ENCODE results near the gene PDZRN4. TPM values are rescaled to one million over a fixed set of nuclear protein-coding genes. Genes with fewer than 3 reads are reported as not detected.

PDZRN4 gene
- total and polyA plus RNA-seq, 2 experiments from 2014 or later, result 0.90 TPM; not detected in 1

DNA sequence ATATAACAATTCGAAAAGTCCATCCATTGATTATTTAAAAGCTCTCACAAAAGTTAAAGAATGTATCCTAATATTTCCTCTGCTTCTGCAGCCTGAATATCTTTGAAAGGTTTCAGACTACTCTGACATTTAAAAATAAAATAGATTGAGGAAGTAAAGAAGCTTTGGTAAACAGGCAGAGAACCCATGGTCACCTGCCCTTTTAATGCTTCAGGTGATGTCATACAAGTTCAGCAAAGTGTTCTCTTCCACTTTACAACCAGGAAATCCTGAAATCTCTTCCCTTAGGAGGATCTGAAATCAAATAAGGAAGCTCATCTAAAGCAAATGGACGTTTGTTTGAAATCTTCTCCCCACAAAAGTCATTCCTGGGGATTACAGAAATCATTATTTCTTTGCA, 322.4 kb downstream of the PDZRN4 start:
- Histone ChIP-seq H3F3A (replicated peaks; ENCODE audit: low read depth) (no peaks in the 10 kb centered on the region), H3K79me2 (replicated peaks; ENCODE audit: insufficient read depth) (no peaks in the 10 kb centered on the region), H3K4me1 (ENCODE audit: insufficient read depth) (peaks cover 11% of the 10 kb centered on the region; the same call in 1 of the 2 replicates), H3K4me3 (no peak overlapping the region), H2AFZ (no peak overlapping the region), H4K20me1 (replicated peaks; ENCODE audit: insufficient read depth) (no peaks in the 10 kb centered on the region), H3K4me2 (no peak overlapping the region), H3K36me3 (ENCODE audit: insufficient read depth) (no peaks in the 10 kb centered on the region), H3K27me3 (ENCODE audit: insufficient read depth) (no peaks in the 10 kb centered on the region), H3K9me2 (ENCODE audit: insufficient read depth) (no peaks in the 10 kb centered on the region), H3K27ac (ENCODE audit: low read depth) (no peak overlapping the region)
- Mint-ChIP-seq H3K9me3 (no peaks in the 10 kb centered on the region), H3K36me3 (ENCODE audit: low read depth) (no peaks in the 10 kb centered on the region), H3K4me1 (peaks cover 24% of the 10 kb centered on the region), H3K27ac (no peak overlapping the region), H3K27me3 (ENCODE audit: insufficient read depth, low read depth, poor library complexity) (peaks cover 3% of the 10 kb centered on the region), H3K4me3 (no peak overlapping the region)
- ATAC-seq, result no peak
- TF ChIP-seq, protein P1, sequence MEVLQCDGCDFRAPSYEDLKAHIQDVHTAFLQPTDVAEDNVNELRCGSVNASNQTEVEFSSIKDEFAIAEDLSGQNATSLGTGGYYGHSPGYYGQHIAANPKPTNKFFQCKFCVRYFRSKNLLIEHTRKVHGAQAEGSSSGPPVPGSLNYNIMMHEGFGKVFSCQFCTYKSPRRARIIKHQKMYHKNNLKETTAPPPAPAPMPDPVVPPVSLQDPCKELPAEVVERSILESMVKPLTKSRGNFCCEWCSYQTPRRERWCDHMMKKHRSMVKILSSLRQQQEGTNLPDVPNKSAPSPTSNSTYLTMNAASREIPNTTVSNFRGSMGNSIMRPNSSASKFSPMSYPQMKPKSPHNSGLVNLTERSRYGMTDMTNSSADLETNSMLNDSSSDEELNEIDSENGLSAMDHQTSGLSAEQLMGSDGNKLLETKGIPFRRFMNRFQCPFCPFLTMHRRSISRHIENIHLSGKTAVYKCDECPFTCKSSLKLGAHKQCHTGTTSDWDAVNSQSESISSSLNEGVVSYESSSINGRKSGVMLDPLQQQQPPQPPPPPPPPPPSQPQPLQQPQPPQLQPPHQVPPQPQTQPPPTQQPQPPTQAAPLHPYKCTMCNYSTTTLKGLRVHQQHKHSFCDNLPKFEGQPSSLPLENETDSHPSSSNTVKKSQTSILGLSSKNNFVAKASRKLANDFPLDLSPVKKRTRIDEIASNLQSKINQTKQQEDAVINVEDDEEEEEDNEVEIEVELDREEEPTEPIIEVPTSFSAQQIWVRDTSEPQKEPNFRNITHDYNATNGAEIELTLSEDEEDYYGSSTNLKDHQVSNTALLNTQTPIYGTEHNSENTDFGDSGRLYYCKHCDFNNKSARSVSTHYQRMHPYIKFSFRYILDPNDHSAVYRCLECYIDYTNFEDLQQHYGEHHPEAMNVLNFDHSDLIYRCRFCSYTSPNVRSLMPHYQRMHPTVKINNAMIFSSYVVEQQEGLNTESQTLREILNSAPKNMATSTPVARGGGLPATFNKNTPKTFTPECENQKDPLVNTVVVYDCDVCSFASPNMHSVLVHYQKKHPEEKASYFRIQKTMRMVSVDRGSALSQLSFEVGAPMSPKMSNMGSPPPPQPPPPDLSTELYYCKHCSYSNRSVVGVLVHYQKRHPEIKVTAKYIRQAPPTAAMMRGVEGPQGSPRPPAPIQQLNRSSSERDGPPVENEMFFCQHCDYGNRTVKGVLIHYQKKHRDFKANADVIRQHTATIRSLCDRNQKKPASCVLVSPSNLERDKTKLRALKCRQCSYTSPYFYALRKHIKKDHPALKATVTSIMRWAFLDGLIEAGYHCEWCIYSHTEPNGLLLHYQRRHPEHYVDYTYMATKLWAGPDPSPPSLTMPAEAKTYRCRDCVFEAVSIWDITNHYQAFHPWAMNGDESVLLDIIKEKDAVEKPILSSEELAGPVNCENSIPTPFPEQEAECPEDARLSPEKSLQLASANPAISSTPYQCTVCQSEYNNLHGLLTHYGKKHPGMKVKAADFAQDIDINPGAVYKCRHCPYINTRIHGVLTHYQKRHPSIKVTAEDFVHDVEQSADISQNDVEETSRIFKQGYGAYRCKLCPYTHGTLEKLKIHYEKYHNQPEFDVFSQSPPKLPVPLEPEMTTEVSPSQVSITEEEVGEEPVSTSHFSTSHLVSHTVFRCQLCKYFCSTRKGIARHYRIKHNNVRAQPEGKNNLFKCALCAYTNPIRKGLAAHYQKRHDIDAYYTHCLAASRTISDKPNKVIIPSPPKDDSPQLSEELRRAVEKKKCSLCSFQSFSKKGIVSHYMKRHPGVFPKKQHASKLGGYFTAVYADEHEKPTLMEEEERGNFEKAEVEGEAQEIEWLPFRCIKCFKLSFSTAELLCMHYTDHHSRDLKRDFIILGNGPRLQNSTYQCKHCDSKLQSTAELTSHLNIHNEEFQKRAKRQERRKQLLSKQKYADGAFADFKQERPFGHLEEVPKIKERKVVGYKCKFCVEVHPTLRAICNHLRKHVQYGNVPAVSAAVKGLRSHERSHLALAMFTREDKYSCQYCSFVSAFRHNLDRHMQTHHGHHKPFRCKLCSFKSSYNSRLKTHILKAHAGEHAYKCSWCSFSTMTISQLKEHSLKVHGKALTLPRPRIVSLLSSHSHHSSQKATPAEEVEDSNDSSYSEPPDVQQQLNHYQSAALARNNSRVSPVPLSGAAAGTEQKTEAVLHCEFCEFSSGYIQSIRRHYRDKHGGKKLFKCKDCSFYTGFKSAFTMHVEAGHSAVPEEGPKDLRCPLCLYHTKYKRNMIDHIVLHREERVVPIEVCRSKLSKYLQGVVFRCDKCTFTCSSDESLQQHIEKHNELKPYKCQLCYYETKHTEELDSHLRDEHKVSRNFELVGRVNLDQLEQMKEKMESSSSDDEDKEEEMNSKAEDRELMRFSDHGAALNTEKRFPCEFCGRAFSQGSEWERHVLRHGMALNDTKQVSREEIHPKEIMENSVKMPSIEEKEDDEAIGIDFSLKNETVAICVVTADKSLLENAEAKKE (CRISPR knock-in tag; IDR thresholded peaks at IDR 0.05), result no peak
- no peak for TF ChIP-seq JUNB (IDR thresholded peaks at IDR 0.05; ENCODE audit: unreplicated experiment)
- TF ChIP-seq, protein P2, sequence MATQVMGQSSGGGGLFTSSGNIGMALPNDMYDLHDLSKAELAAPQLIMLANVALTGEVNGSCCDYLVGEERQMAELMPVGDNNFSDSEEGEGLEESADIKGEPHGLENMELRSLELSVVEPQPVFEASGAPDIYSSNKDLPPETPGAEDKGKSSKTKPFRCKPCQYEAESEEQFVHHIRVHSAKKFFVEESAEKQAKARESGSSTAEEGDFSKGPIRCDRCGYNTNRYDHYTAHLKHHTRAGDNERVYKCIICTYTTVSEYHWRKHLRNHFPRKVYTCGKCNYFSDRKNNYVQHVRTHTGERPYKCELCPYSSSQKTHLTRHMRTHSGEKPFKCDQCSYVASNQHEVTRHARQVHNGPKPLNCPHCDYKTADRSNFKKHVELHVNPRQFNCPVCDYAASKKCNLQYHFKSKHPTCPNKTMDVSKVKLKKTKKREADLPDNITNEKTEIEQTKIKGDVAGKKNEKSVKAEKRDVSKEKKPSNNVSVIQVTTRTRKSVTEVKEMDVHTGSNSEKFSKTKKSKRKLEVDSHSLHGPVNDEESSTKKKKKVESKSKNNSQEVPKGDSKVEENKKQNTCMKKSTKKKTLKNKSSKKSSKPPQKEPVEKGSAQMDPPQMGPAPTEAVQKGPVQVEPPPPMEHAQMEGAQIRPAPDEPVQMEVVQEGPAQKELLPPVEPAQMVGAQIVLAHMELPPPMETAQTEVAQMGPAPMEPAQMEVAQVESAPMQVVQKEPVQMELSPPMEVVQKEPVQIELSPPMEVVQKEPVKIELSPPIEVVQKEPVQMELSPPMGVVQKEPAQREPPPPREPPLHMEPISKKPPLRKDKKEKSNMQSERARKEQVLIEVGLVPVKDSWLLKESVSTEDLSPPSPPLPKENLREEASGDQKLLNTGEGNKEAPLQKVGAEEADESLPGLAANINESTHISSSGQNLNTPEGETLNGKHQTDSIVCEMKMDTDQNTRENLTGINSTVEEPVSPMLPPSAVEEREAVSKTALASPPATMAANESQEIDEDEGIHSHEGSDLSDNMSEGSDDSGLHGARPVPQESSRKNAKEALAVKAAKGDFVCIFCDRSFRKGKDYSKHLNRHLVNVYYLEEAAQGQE (IDR thresholded peaks at IDR 0.05; ENCODE audit: unreplicated experiment), result no peak
- TF ChIP-seq EZH2 (IDR thresholded peaks at IDR 0.05; ENCODE audit: low read depth, unreplicated experiment), result no peak
- TF ChIP-seq, protein P3, sequence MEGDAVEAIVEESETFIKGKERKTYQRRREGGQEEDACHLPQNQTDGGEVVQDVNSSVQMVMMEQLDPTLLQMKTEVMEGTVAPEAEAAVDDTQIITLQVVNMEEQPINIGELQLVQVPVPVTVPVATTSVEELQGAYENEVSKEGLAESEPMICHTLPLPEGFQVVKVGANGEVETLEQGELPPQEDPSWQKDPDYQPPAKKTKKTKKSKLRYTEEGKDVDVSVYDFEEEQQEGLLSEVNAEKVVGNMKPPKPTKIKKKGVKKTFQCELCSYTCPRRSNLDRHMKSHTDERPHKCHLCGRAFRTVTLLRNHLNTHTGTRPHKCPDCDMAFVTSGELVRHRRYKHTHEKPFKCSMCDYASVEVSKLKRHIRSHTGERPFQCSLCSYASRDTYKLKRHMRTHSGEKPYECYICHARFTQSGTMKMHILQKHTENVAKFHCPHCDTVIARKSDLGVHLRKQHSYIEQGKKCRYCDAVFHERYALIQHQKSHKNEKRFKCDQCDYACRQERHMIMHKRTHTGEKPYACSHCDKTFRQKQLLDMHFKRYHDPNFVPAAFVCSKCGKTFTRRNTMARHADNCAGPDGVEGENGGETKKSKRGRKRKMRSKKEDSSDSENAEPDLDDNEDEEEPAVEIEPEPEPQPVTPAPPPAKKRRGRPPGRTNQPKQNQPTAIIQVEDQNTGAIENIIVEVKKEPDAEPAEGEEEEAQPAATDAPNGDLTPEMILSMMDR (conservative IDR thresholded peaks at IDR 0.05; ENCODE audit: low read depth in 2 of 2), result no peak
- no peak for TF ChIP-seq ZNF331 (CRISPR knock-in tag; IDR thresholded peaks at IDR 0.05; ENCODE audit: low read depth)
- DNase-seq (ENCODE audit: low spot score), result no peak
